HCT116 (cell line): ENCODE measurements around the gene TRHDE.

Experiments
- CEBPB ChIP-seq: IDR thresholded peaks from 2 replicates; pipeline ENCODE4 v1.6.1; 2012; ENCODE audit warnings: low read depth
- CTCF ChIP-seq, 3 experiments: fragments of 200-600 bp in 1 of 3; sonication (generic) in 1 of 3; IDR thresholded peaks in 2 of 3; conservative IDR thresholded peaks in 1 of 3; 2 replicates each; pipeline ENCODE4 v1.5.1; 2012 to 2017; ENCODE audit warnings: low read depth in 2 of 3, low read length in 2 of 3, antibody characterized with exemption in 1 of 3, borderline replicate concordance in 1 of 3, control low read depth in 1 of 3, mild to moderate bottlenecking in 1 of 3, mixed read lengths in 1 of 3, mixed run types in 1 of 3, moderate library complexity in 1 of 3; ENCODE audit not compliant: insufficient read depth in 1 of 3
- EZH2 ChIP-seq: fragments of 200-600 bp; sonication (generic); IDR thresholded peaks from 2 replicates; pipeline ENCODE4 v1.6.1; 2017; ENCODE audit warnings: antibody characterized with exemption, mixed run types
- EZH2phosphoT487 ChIP-seq: fragments of 200-600 bp; IDR thresholded peaks from 2 replicates; pipeline ENCODE4 v1.6.1; 2018; ENCODE audit warnings: antibody characterized with exemption, borderline replicate concordance
- POLR2A ChIP-seq: IDR thresholded peaks from 2 replicates; pipeline ENCODE4 v1.7.0; 2011; ENCODE audit warnings: borderline replicate concordance; ENCODE audit not compliant: insufficient read depth, insufficient read length; ENCODE audit errors: extremely low read depth
- POLR2AphosphoS5 ChIP-seq: IDR thresholded peaks from 2 replicates; pipeline ENCODE4 v1.6.1; 2011; ENCODE audit warnings: mild to moderate bottlenecking, low read depth, low read length, moderate library complexity
- RAD21 ChIP-seq: IDR thresholded peaks from 2 replicates; pipeline ENCODE4 v1.6.1; 2012; ENCODE audit warnings: low read depth, mild to moderate bottlenecking
- SIN3A ChIP-seq: IDR thresholded peaks from 2 replicates; pipeline ENCODE4 v1.6.1; 2012; ENCODE audit warnings: low read depth
- SP1 ChIP-seq: IDR thresholded peaks from 2 replicates; pipeline ENCODE4 v1.6.1; 2012; ENCODE audit warnings: low read depth
- TCF7L2 ChIP-seq: IDR thresholded peaks from 2 replicates; pipeline ENCODE4 v1.7.0; 2011; ENCODE audit warnings: borderline replicate concordance, inconsistent platforms; ENCODE audit not compliant: insufficient read depth, insufficient read length; ENCODE audit errors: extremely low read depth
- YY1 ChIP-seq: IDR thresholded peaks from 2 replicates; pipeline ENCODE4 v1.6.1; 2011; ENCODE audit warnings: low read length, low read depth, moderate library complexity, mild to moderate bottlenecking; ENCODE audit not compliant: insufficient replicate concordance; ENCODE audit errors: extremely low read depth
- TF ChIP-seq, protein P1 (sequence below): IDR thresholded peaks from 2 replicates; pipeline ENCODE4 v1.6.1; 2012; ENCODE audit warnings: low read depth
- TF ChIP-seq, protein P2 (sequence below): IDR thresholded peaks from 2 replicates; pipeline ENCODE4 v1.6.1; 2011; ENCODE audit warnings: mild to moderate bottlenecking, low read length, moderate library complexity; ENCODE audit not compliant: insufficient replicate concordance; ENCODE audit errors: extremely low read depth
- TF ChIP-seq, protein P3 (sequence below): IDR thresholded peaks from 2 replicates; pipeline ENCODE4 v1.6.1; 2012

DNA sequence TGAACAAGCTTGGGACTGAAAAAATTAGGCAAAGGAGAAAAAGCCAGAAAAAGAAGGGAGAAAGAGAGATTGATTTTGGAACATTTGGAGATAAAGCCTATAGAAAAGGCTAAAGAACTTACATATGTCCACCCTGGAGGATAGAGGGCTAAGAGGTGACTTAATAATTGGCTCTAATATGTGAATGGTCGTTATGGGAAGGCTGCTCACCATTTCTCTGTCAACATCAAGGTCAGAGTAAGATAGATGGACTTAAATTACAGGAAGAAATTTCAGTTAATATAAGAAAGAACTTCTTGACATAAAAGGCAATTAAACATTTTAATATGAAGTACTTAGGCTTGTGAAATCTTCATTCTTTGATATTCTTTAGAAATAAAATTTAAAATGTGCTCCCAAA lies 238.6 kb downstream of the TRHDE start:
- TF ChIP-seq CTCF (IDR thresholded peaks at IDR 0.05 in 2 of 3, conservative IDR thresholded peaks at IDR 0.05 in 1 of 3; ENCODE audit: borderline replicate concordance in 1 of 3, insufficient read depth in 1 of 3, low read depth in 2 of 3, low read length in 2 of 3), result no peak
- TF ChIP-seq RAD21, result no peak
- no peak for TF ChIP-seq POLR2A
- TF ChIP-seq SP1, result no peak
- TF ChIP-seq, protein P1, sequence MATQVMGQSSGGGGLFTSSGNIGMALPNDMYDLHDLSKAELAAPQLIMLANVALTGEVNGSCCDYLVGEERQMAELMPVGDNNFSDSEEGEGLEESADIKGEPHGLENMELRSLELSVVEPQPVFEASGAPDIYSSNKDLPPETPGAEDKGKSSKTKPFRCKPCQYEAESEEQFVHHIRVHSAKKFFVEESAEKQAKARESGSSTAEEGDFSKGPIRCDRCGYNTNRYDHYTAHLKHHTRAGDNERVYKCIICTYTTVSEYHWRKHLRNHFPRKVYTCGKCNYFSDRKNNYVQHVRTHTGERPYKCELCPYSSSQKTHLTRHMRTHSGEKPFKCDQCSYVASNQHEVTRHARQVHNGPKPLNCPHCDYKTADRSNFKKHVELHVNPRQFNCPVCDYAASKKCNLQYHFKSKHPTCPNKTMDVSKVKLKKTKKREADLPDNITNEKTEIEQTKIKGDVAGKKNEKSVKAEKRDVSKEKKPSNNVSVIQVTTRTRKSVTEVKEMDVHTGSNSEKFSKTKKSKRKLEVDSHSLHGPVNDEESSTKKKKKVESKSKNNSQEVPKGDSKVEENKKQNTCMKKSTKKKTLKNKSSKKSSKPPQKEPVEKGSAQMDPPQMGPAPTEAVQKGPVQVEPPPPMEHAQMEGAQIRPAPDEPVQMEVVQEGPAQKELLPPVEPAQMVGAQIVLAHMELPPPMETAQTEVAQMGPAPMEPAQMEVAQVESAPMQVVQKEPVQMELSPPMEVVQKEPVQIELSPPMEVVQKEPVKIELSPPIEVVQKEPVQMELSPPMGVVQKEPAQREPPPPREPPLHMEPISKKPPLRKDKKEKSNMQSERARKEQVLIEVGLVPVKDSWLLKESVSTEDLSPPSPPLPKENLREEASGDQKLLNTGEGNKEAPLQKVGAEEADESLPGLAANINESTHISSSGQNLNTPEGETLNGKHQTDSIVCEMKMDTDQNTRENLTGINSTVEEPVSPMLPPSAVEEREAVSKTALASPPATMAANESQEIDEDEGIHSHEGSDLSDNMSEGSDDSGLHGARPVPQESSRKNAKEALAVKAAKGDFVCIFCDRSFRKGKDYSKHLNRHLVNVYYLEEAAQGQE, result no peak
- TF ChIP-seq YY1, result no peak
- no peak for TF ChIP-seq TCF7L2
- no peak for TF ChIP-seq CEBPB
- no peak for TF ChIP-seq POLR2AphosphoS5
- TF ChIP-seq EZH2phosphoT487, result no peak
- TF ChIP-seq SIN3A, result no peak
- TF ChIP-seq EZH2, result no peak
- TF ChIP-seq, protein P2, sequence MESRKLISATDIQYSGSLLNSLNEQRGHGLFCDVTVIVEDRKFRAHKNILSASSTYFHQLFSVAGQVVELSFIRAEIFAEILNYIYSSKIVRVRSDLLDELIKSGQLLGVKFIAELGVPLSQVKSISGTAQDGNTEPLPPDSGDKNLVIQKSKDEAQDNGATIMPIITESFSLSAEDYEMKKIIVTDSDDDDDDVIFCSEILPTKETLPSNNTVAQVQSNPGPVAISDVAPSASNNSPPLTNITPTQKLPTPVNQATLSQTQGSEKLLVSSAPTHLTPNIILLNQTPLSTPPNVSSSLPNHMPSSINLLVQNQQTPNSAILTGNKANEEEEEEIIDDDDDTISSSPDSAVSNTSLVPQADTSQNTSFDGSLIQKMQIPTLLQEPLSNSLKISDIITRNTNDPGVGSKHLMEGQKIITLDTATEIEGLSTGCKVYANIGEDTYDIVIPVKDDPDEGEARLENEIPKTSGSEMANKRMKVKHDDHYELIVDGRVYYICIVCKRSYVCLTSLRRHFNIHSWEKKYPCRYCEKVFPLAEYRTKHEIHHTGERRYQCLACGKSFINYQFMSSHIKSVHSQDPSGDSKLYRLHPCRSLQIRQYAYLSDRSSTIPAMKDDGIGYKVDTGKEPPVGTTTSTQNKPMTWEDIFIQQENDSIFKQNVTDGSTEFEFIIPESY, result no peak
- TF ChIP-seq, protein P3, sequence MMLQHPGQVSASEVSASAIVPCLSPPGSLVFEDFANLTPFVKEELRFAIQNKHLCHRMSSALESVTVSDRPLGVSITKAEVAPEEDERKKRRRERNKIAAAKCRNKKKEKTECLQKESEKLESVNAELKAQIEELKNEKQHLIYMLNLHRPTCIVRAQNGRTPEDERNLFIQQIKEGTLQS, result no peak
